Inferior parietal cortex (tissue), 1 donor: ENCODE results near the gene SMU1.

ENCODE experiments used
- DNase-seq: peaks from one replicate; pipeline ENCODE4 v3.0.0-alpha.2; 2016; ENCODE audit errors: extremely low spot score

The SMU1 gene

GRCh38 chr9:33076046-33077004 lies at the start of gene SMU1:
Gene SMU1 (minus strand): TSS chr9:33076674. CDS start chr9:33076608, 66 bp downstream.
- DNase-seq, result peak; percentile 98

- DNase-seq, result no peak
Observed at GRCh38 chr9:33125461-33125860, 49.0 kb upstream of the SMU1 start.

- DNase-seq, result peak; percentile 36
Observed at GRCh38 chr9:33124751-33125381, 48.4 kb upstream of the SMU1 start.

GRCh38 chr9:33124046-33124445 lies 47.6 kb upstream of the SMU1 start:
- DNase-seq, result no peak

- no peak for DNase-seq
Observed at GRCh38 chr9:33123407-33124031, 47.0 kb upstream of the SMU1 start.

GRCh38 chr9:33120620-33121019 lies 44.1 kb upstream of the SMU1 start:
- no peak for DNase-seq

- DNase-seq, result no peak
Observed at GRCh38 chr9:33117796-33118195, 41.3 kb upstream of the SMU1 start.

GRCh38 chr9:33117306-33117705 lies 40.8 kb upstream of the SMU1 start:
- DNase-seq, result no peak

- DNase-seq, result no peak
Observed at GRCh38 chr9:33116860-33117259, 40.4 kb upstream of the SMU1 start.

GRCh38 chr9:33114746-33115145 lies 38.3 kb upstream of the SMU1 start:
- DNase-seq, result no peak

GRCh38 chr9:33113799-33114547 lies 37.5 kb upstream of the SMU1 start:
- no peak for DNase-seq

GRCh38 chr9:33112094-33112493 lies 35.6 kb upstream of the SMU1 start:
- no peak for DNase-seq

GRCh38 chr9:33111631-33112030 lies 35.2 kb upstream of the SMU1 start:
- no peak for DNase-seq

- no peak for DNase-seq
Observed at GRCh38 chr9:33110686-33111085, 34.2 kb upstream of the SMU1 start.

- DNase-seq, result no peak
Observed at GRCh38 chr9:33109850-33110595, 33.5 kb upstream of the SMU1 start.

GRCh38 chr9:33109097-33109496 lies 32.6 kb upstream of the SMU1 start:
- DNase-seq, result no peak

- DNase-seq, result no peak
Observed at GRCh38 chr9:33108472-33108871, 32.0 kb upstream of the SMU1 start.

- no peak for DNase-seq
Observed at GRCh38 chr9:33107762-33108161, 31.3 kb upstream of the SMU1 start.

GRCh38 chr9:33106827-33107621 lies 30.6 kb upstream of the SMU1 start:
- DNase-seq, result no peak

GRCh38 chr9:33106372-33106771 lies 29.9 kb upstream of the SMU1 start:
- DNase-seq, result no peak
